Brain microvascular endothelial cell (primary cell): ENCODE data around the gene CASS4.

Source experiments
- DNase-seq: peaks from one replicate; pipeline ENCODE4 v3.0.0-alpha.2; 2020
- H3K27ac ChIP-seq: fragments of 250-450 bp; sonication (Bioruptor Pico); 2 replicates; pipeline ENCODE4 v1.5.1; 2020; ENCODE audit warnings: mild to moderate bottlenecking, moderate library complexity
- H3K27me3 ChIP-seq: fragments of 250-450 bp; sonication (Bioruptor Pico); replicated peaks from 2 replicates; pipeline ENCODE4 v1.5.1; 2020; ENCODE audit warnings: mild to moderate bottlenecking
- H3K36me3 ChIP-seq: fragments of 250-450 bp; sonication (Bioruptor Pico); replicated peaks from 2 replicates; pipeline ENCODE4 v1.5.1; 2020; ENCODE audit warnings: mild to moderate bottlenecking
- H3K4me3 ChIP-seq: 2 replicates; pipeline ENCODE4 v1.5.1; 2011; ENCODE audit warnings: low read depth, mild to moderate bottlenecking, control low read depth, low read length, moderate library complexity
- in situ Hi-C: cut with HindIII; loops from 2 replicates; pipeline ENCODE4 v1.10.0; 2017; ENCODE audit warnings: low sequenced_read_pairs, low pct_ligation_motif_present
- TF ChIP-seq, protein P1 (sequence below): IDR thresholded peaks from 2 replicates; pipeline ENCODE4 v1.5.1; 2011; ENCODE audit warnings: low read depth, mild to moderate bottlenecking, moderate library complexity, low read length, control low read depth, inconsistent platforms; ENCODE audit errors: missing control alignments

Gene CASS4

DNA sequence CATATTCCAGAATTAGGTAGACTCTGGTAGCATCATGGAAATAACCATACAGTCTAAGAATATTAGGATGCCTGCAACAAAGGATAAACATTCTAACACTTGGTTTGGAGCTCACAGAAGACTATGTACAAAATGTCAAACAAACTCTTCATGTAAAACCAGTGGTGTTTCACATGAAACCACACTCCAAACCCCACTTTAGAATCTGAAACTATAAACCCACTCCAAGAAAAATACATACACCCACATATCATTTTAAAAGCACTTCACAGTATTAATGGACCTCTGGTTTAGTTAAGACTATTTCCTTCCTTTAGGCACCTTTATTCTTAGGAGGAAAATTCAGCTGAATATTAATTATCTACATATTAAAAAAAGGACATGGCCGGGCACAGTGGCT, 30.6 kb upstream of the CASS4 start:
- DNase-seq, result no peak
- H3K4me3 ChIP-seq, result no peak overlapping the region
- in situ Hi-C loops, result no loop called here
- H3K27me3 ChIP-seq, result no peaks in the 10 kb centered on the region
- H3K27ac ChIP-seq, result no peak overlapping the region
- TF ChIP-seq, protein P1, sequence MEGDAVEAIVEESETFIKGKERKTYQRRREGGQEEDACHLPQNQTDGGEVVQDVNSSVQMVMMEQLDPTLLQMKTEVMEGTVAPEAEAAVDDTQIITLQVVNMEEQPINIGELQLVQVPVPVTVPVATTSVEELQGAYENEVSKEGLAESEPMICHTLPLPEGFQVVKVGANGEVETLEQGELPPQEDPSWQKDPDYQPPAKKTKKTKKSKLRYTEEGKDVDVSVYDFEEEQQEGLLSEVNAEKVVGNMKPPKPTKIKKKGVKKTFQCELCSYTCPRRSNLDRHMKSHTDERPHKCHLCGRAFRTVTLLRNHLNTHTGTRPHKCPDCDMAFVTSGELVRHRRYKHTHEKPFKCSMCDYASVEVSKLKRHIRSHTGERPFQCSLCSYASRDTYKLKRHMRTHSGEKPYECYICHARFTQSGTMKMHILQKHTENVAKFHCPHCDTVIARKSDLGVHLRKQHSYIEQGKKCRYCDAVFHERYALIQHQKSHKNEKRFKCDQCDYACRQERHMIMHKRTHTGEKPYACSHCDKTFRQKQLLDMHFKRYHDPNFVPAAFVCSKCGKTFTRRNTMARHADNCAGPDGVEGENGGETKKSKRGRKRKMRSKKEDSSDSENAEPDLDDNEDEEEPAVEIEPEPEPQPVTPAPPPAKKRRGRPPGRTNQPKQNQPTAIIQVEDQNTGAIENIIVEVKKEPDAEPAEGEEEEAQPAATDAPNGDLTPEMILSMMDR, result no peak
- peaks cover 2% of the 10 kb centered on the region for H3K36me3 ChIP-seq

DNA sequence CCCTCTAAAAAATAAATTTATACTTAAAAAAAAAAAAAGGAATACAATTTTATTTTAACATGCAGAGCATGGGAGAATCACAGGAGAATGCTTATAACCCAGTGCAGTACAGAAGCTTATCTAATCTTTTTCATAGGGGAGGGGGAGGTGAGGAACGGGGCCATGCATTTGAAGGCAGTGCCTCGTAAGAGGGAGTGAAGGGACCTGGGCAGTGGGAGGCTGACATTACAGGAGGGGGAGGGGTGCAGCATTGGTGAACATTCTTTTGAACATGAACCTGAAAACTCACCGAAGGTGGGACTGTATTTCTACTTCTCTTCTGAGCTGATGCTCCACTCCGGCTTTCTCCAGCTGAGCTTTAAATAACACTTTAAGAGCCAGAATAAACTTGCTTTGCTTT, 29.4 kb upstream of the CASS4 start:
- no peak overlapping the region for H3K27ac ChIP-seq

DNA sequence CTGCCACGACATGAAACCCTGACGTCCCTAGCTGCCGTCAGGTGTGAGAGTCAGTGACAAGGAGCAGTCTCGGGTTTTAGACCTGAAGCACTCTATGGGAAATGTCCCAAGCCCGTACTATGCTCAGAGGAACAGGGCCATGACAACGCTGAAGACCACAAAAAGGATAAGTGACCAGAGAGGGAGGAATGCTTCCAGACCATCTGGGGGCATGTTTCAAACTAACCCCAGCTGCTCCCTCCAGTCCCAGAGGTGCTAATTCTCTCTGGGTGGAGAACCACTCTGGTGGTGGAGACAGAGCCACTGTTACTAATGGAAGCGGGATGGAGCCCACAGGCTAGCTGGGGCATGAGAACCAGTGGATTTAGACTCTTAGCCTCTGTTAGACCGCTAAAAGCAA, 28.7 kb upstream of the CASS4 start:
- TF ChIP-seq, protein P1, result no peak
- DNase-seq, result no peak
- H3K27me3 ChIP-seq, result no peaks in the 10 kb centered on the region
- in situ Hi-C loops, result no loop called here
- H3K27ac ChIP-seq, result no peak overlapping the region
- H3K36me3 ChIP-seq, result peaks cover 2% of the 10 kb centered on the region
- H3K4me3 ChIP-seq, result no peak overlapping the region

More for the DNA sequence above, 29.4 kb upstream of the CASS4 start:
- TF ChIP-seq, protein P1, result no peak
- peaks cover 2% of the 10 kb centered on the region for H3K36me3 ChIP-seq
- in situ Hi-C loops, result no loop called here
- no peaks in the 10 kb centered on the region for H3K27me3 ChIP-seq
- H3K4me3 ChIP-seq, result no peak overlapping the region
- DNase-seq, result no peak

DNA sequence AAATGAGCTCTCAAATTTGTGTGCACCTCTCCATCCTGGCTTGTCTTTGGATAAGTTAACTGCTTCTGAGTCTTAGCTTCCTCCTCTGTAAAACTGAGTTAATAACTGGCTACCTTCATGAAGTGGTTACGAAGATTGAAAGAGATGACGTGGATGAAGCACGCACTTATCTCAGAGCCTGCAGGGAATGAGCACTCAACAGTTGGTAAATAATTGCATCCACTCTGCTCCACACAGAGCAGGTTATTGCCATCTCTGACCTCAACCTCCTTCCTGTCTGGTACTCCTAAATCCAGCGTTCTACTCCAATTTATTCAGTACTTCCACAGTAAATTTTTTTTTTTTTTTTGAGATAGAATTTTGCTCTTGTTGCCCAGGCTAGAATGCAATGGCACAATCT, 26.9 kb upstream of the CASS4 start:
- Histone ChIP-seq H3K4me3 (no peak overlapping the region), H3K27me3 (no peaks in the 10 kb centered on the region), H3K27ac (no peak overlapping the region), H3K36me3 (peaks cover 2% of the 10 kb centered on the region)
- in situ Hi-C loops, result no loop called here
- DNase-seq, result no peak
- TF ChIP-seq, protein P1, result no peak

DNA sequence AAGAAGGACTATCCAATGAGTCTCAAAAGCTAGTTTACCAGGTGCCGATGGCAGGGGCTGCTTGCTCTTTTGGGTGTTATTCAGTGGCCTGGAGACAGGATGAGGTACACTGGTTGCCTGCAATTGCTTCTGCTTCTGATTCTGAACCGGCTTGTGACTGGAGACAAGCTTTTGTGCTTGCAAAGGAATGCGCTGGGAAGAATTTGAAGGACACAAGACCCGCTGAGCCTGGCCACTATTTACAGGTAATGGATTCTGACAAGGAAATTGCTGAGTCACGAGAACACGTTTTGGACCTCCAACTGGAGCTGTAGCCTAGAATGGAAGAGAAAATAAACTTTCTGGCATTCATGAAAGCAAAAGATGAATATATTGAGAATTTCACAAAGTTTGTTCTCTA, 25.8 kb upstream of the CASS4 start:
- no peak for DNase-seq
- Histone ChIP-seq H3K27me3 (no peaks in the 10 kb centered on the region), H3K27ac (no peak overlapping the region), H3K36me3 (peaks cover 1% of the 10 kb centered on the region), H3K4me3 (no peak overlapping the region)
- TF ChIP-seq, protein P1, result no peak
- in situ Hi-C loops, result no loop called here

DNA sequence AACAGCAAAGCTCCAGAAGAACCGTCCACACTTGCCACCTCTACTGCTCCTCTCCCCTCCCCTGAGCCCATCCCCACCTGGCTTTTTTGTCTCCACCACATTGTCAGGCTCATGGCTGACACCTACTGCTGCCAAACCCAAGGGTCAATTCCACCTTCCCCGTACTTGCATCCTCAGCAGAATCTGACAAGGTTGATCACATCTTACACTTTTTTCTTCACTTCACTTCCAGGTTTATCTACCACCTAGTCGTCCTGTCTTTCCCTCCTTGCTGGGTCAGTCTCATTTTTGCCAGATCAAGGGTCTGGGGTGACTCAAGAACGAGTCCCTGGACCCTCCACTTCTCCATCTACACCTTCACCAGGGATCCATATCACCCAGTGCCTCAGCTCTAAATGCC, 23.2 kb upstream of the CASS4 start:
- in situ Hi-C loops, result no loop called here
- Histone ChIP-seq H3K36me3 (no peaks in the 10 kb centered on the region), H3K4me3 (no peak overlapping the region), H3K27me3 (no peaks in the 10 kb centered on the region), H3K27ac (no peak overlapping the region)
- TF ChIP-seq, protein P1, result no peak
- no peak for DNase-seq
